HEK293 (cell line): ENCODE results near the gene USP31.

Experiments
- CTCF ChIA-PET: fragments of 350-600 bp; formaldehyde crosslinking; extraction: SDS; loops from one replicate; lab custom pipeline; 2021; ENCODE audit warnings: antibody characterized with exemption; lab: Yijun Ruan, JAX
- POLR2A ChIA-PET: fragments of 300-600 bp; formaldehyde crosslinking; extraction: SDS; loops from one replicate; lab custom pipeline; 2020; ENCODE audit warnings: antibody characterized with exemption, inconsistent platforms; lab: Yijun Ruan, JAX
- H3K27ac ChIP-seq: fragments of 200-500 bp; sonication (Bioruptor generic); 2 replicates; pipeline ENCODE4 v1.5.1; 2014; ENCODE audit warnings: low read depth, low read length, control low read depth, inconsistent platforms; ENCODE audit errors: extremely low read depth
- H3K36me3 ChIP-seq, 2 experiments: fragments of 200-500 bp in 1 of 2; sonication (Bioruptor generic) in 1 of 2; 1 replicate in 1 of 2; 2 replicates in 1 of 2; pipeline ENCODE4 v1.5.1; 2014 to 2017; ENCODE audit warnings: inconsistent platforms in 2 of 2, low read length in 2 of 2; ENCODE audit not compliant: control insufficient read depth in 2 of 2, insufficient read depth in 1 of 2
- H3K4me1 ChIP-seq: fragments of 200-500 bp; sonication (Bioruptor generic); 2 replicates; pipeline ENCODE4 v1.5.1; 2014; ENCODE audit warnings: mild to moderate bottlenecking, low read length, inconsistent platforms; ENCODE audit not compliant: control insufficient read depth, insufficient read depth
- H3K4me3 ChIP-seq: 2 replicates; pipeline ENCODE4 v1.5.1; 2011; ENCODE audit warnings: low read depth, mild to moderate bottlenecking, control low read depth, low read length, moderate library complexity
- H3K9me3 ChIP-seq: fragments of 200-500 bp; sonication (Bioruptor generic); 2 replicates; pipeline ENCODE4 v1.5.1; 2014; ENCODE audit warnings: low read depth, low read length, inconsistent platforms; ENCODE audit not compliant: control insufficient read depth, insufficient read depth
- GLIS2 ChIP-seq: fragments of 450-650 bp; formaldehyde crosslinking; IDR thresholded peaks from 2 replicates; pipeline ENCODE4 v1.5.1; 2016; ENCODE audit warnings: missing biosample characterization, missing genetic modification characterization
- KLF16 ChIP-seq: fragments of 450-650 bp; formaldehyde crosslinking; IDR thresholded peaks from 2 replicates; pipeline ENCODE4 v1.5.1; 2017; ENCODE audit warnings: missing biosample characterization, missing genetic modification characterization
- OSR2 ChIP-seq: fragments of 450-650 bp; formaldehyde crosslinking; IDR thresholded peaks from 2 replicates; pipeline ENCODE4 v1.5.1; 2016; ENCODE audit warnings: missing biosample characterization, missing genetic modification characterization
- PBX3 ChIP-seq: sonication (generic); formaldehyde crosslinking; IDR thresholded peaks from 2 replicates; pipeline ENCODE4 v1.8.1; 2022; ENCODE audit warnings: mild to moderate bottlenecking, moderate library complexity, missing genetic modification reagents
- REST ChIP-seq: fragments of 450-650 bp; formaldehyde crosslinking; IDR thresholded peaks from 2 replicates; pipeline ENCODE4 v1.5.1; 2016; ENCODE audit warnings: missing biosample characterization, missing genetic modification characterization
- SALL2 ChIP-seq: fragments of 450-650 bp; formaldehyde crosslinking; IDR thresholded peaks from 2 replicates; pipeline ENCODE4 v1.5.0; 2017; ENCODE audit warnings: missing biosample characterization, mild to moderate bottlenecking, missing genetic modification characterization, borderline replicate concordance
- SP3 ChIP-seq: fragments of 450-650 bp; formaldehyde crosslinking; IDR thresholded peaks from 2 replicates; pipeline ENCODE4 v1.5.1; 2016; ENCODE audit warnings: missing biosample characterization, missing genetic modification characterization
- TSHZ1 ChIP-seq: fragments of 450-650 bp; formaldehyde crosslinking; IDR thresholded peaks from 2 replicates; pipeline ENCODE4 v1.5.1; 2016; ENCODE audit warnings: missing biosample characterization, missing genetic modification characterization, borderline replicate concordance
- YY1 ChIP-seq: fragments of 450-650 bp; formaldehyde crosslinking; IDR thresholded peaks from 2 replicates; pipeline ENCODE4 v1.5.1; 2018; ENCODE audit warnings: missing biosample characterization, missing genetic modification characterization
- ZBTB26 ChIP-seq: fragments of 450-650 bp; formaldehyde crosslinking; optimal IDR thresholded peaks from 2 replicates; pipeline ENCODE3; 2016; ENCODE audit warnings: missing biosample characterization, mild to moderate bottlenecking, missing genetic modification characterization
- ZIC2 ChIP-seq: fragments of 450-650 bp; formaldehyde crosslinking; IDR thresholded peaks from 2 replicates; pipeline ENCODE4 v1.5.1; 2016; ENCODE audit warnings: missing biosample characterization, missing genetic modification characterization
- ZNF138 ChIP-seq: fragments of 450-650 bp; formaldehyde crosslinking; IDR thresholded peaks from 2 replicates; pipeline ENCODE4 v1.5.1; 2016; ENCODE audit warnings: missing biosample characterization, missing genetic modification characterization, borderline replicate concordance
- ZNF184 ChIP-seq: fragments of 450-650 bp; IDR thresholded peaks from 2 replicates; pipeline ENCODE4 v1.5.1; 2018; ENCODE audit warnings: missing biosample characterization, mild to moderate bottlenecking, missing genetic modification characterization
- ZNF248 ChIP-seq: fragments of 450-650 bp; formaldehyde crosslinking; IDR thresholded peaks from 2 replicates; pipeline ENCODE4 v1.5.1; 2017; ENCODE audit warnings: missing biosample characterization, missing genetic modification characterization
- ZNF350 ChIP-seq: fragments of 450-650 bp; formaldehyde crosslinking; IDR thresholded peaks from 2 replicates; pipeline ENCODE4 v1.5.0; 2017; ENCODE audit warnings: missing biosample characterization, mild to moderate bottlenecking, missing genetic modification characterization
- ZNF426 ChIP-seq: fragments of 450-650 bp; formaldehyde crosslinking; IDR thresholded peaks from 2 replicates; pipeline ENCODE4 v1.5.1; 2017; ENCODE audit warnings: missing biosample characterization, missing genetic modification characterization, mild to moderate bottlenecking, inconsistent platforms, moderate library complexity
- ZNF664 ChIP-seq: fragments of 450-650 bp; formaldehyde crosslinking; IDR thresholded peaks from 2 replicates; pipeline ENCODE4 v1.5.1; 2016; ENCODE audit warnings: missing biosample characterization, missing genetic modification characterization
- ZNF76 ChIP-seq: fragments of 450-650 bp; formaldehyde crosslinking; IDR thresholded peaks from 2 replicates; pipeline ENCODE4; 2016; ENCODE audit warnings: low read depth, missing biosample characterization, missing genetic modification characterization, borderline replicate concordance
- ZNF777 ChIP-seq: fragments of 450-650 bp; formaldehyde crosslinking; IDR thresholded peaks from 2 replicates; pipeline ENCODE4 v1.5.1; 2017; ENCODE audit warnings: missing biosample characterization, missing genetic modification characterization, borderline replicate concordance
- ZNF843 ChIP-seq: fragments of 450-650 bp; formaldehyde crosslinking; IDR thresholded peaks from 2 replicates; pipeline ENCODE4 v1.5.1; 2016; ENCODE audit warnings: missing biosample characterization, missing genetic modification characterization

USP31 gene

GRCh38 chr16:23185656-23186055, 36.4 kb upstream of the USP31 start:
- Histone ChIP-seq H3K9me3 (no peaks in the 10 kb centered on the region), H3K4me1 (0 out of 2 replicates have a peak, but pooled peaks cover 2% of the 10 kb centered on the region), H3K27ac (no peak overlapping the region), H3K36me3 (no peaks in the 10 kb centered on the region), H3K4me3 (no peak overlapping the region)
- TF ChIP-seq ZNF248 (tag by site-specific recombination) (no peak), ZNF184 (no peak), ZNF350 (tag by site-specific recombination) (no peak), SALL2 (tag by site-specific recombination) (no peak), TSHZ1 (tag by site-specific recombination) (no peak), ZNF138 (tag by site-specific recombination) (no peak)
- CTCF ChIA-PET: interaction anchor here (8.8 kb wide), 1 partner anchor 249 kb away, joined by 174 read pairs; no protein-coding TSS in a partner anchor
- POLR2A ChIA-PET: no interaction called here

GRCh38 chr16:23183543-23183862, 34.3 kb upstream of the USP31 start:
- ChIA-PET CTCF (interaction anchor here (0.6 to 8.8 kb wide), 5 partner anchors 18 to 251 kb away, joined by 3 to 174 read pairs (median 3); no protein-coding TSS in a partner anchor), POLR2A (no interaction called here)
- Histone ChIP-seq H3K4me3 (no peak overlapping the region), H3K36me3 (no peaks in the 10 kb centered on the region), H3K9me3 (no peaks in the 10 kb centered on the region), H3K27ac (no peak overlapping the region), H3K4me1 (0 out of 2 replicates have a peak, but pooled peaks cover 2% of the 10 kb centered on the region)
- peak; percentile 87 for TF ChIP-seq ZNF664 (tag by site-specific recombination)
- no peak for TF ChIP-seq ZNF843 (tag by site-specific recombination)

- CTCF ChIA-PET: interaction anchor here (0.6 to 8.8 kb wide), 11 partner anchors 11 to 252 kb away, joined by 3 to 174 read pairs (median 3); no protein-coding TSS in a partner anchor
- TF ChIP-seq REST (tag by site-specific recombination): peak; percentile 41; the same call in 1 of the 2 replicates
- TF ChIP-seq OSR2 (tag by site-specific recombination): peak; percentile 40; the same call in 1 of the 2 replicates
- TF ChIP-seq ZNF777 (tag by site-specific recombination): 0 out of 2 replicates have a peak, but pooled peaks have one; percentile 13
- peak; percentile 11; the same call in 1 of the 2 replicates for TF ChIP-seq PBX3 (CRISPR knock-in tag)
- 0 out of 2 replicates have a peak, but pooled peaks have one; percentile 29 for TF ChIP-seq GLIS2 (tag by site-specific recombination)
- TF ChIP-seq ZNF76: peak; percentile 49; the same call in 1 of the 2 replicates
- TF ChIP-seq ZIC2: peak; percentile 76
- TF ChIP-seq SP3 (tag by site-specific recombination): peak; percentile 65
- TF ChIP-seq ZNF426: no peak
- TF ChIP-seq KLF16 (tag by site-specific recombination): no peak
- no peak for TF ChIP-seq YY1 (tag by site-specific recombination)
- peak; percentile 31 for TF ChIP-seq ZBTB26
Measured at GRCh38 chr16:23182679-23183542, 33.7 kb upstream of the USP31 start, which contains the start of gene SCNN1G. Gene SCNN1G, plus strand, starts transcription at chr16:23182745. Its CDS starts 3,527 bp downstream, at chr16:23186272.

More at GRCh38 chr16:23182679-23183542, 33.7 kb upstream of the USP31 start, which contains the start of gene SCNN1G:
- Histone ChIP-seq H3K27ac (no peak within 1 kb of the TSS), H3K9me3 (no peaks in the 10 kb centered on the region), H3K4me1 (0 out of 2 replicates have a peak, but pooled peaks cover 2% of the 10 kb centered on the region), H3K4me3 (peak within 1 kb of the TSS; percentile 40), H3K36me3 (no peaks in the 10 kb centered on the region)
- POLR2A ChIA-PET: no interaction called here
